ENCODE data around the gene PDE4B. TPM values are rescaled to one million over a fixed set of nuclear protein-coding genes. Genes with fewer than 3 reads are reported as not detected.

Gene PDE4B
- polyA plus RNA-seq, 1 experiment = 17.6 TPM

GRCh38 chr1:66374561-66375111 lies 581.9 kb downstream of the PDE4B start:
- H3K27ac ChIP-seq (ENCODE audit: low read depth, low read length) = no peak overlapping the region
- no peaks in the 10 kb centered on the region for H3K27me3 ChIP-seq (ENCODE audit: control insufficient read depth, insufficient read depth, low read length)
- H3K9me3 ChIP-seq (ENCODE audit: control insufficient read depth, insufficient read depth, low read length) = no peaks in the 10 kb centered on the region
- ChIA-PET POLR2A (no interaction called here), CTCF (interaction anchor here (0.9 to 1.1 kb wide), 3 partner anchors 12 to 72 kb away, joined by 3 to 4 read pairs (median 3); no protein-coding TSS in a partner anchor)
- peak; percentile 51 for DNase-seq (ENCODE audit: low read depth, low spot score)
- no peak overlapping the region for H3K4me3 ChIP-seq (ENCODE audit: low read depth, low read length)
- TF ChIP-seq CTCF (IDR thresholded peaks at IDR 0.05; ENCODE audit: low read depth, low read length) = no peak

- TF ChIP-seq CTCF (IDR thresholded peaks at IDR 0.05; ENCODE audit: low read depth, low read length) = no peak
- no peak for DNase-seq (ENCODE audit: low read depth, low spot score)
- Histone ChIP-seq H3K9me3 (ENCODE audit: control insufficient read depth, insufficient read depth, low read length) (no peaks in the 10 kb centered on the region), H3K4me3 (ENCODE audit: low read depth, low read length) (no peak overlapping the region), H3K27me3 (ENCODE audit: control insufficient read depth, insufficient read depth, low read length) (no peaks in the 10 kb centered on the region), H3K27ac (ENCODE audit: low read depth, low read length) (no peak overlapping the region)
- ChIA-PET POLR2A (no interaction called here), CTCF (interaction anchor here (0.9 to 1.5 kb wide), 4 partner anchors 12 to 71 kb away, joined by 3 to 4 read pairs (median 4); no protein-coding TSS in a partner anchor)
Observed at GRCh38 chr1:66375125-66375524, 582.4 kb downstream of the PDE4B start.

- TF ChIP-seq CTCF (IDR thresholded peaks at IDR 0.05; ENCODE audit: low read depth, low read length) = no peak
- POLR2A ChIA-PET = no interaction called here
- Histone ChIP-seq H3K9me3 (ENCODE audit: control insufficient read depth, insufficient read depth, low read length) (peaks cover 7% of the 10 kb centered on the region; the same call in 1 of the 2 replicates), H3K27ac (ENCODE audit: low read depth, low read length) (no peak overlapping the region), H3K27me3 (ENCODE audit: control insufficient read depth, insufficient read depth, low read length) (no peaks in the 10 kb centered on the region), H3K4me3 (ENCODE audit: low read depth, low read length) (no peak overlapping the region)
- no peak for DNase-seq (ENCODE audit: low read depth, low spot score)
- CTCF ChIA-PET = interaction anchor here (0.9 to 1.3 kb wide), 4 partner anchors 20 to 127 kb away, joined by 3 read pairs; no protein-coding TSS in a partner anchor
Observed at GRCh38 chr1:66380452-66381212, 587.9 kb downstream of the PDE4B start.

GRCh38 chr1:66381621-66382275 lies 589.1 kb downstream of the PDE4B start:
- Histone ChIP-seq H3K27me3 (ENCODE audit: control insufficient read depth, insufficient read depth, low read length) (no peaks in the 10 kb centered on the region), H3K4me3 (ENCODE audit: low read depth, low read length) (no peak overlapping the region), H3K9me3 (ENCODE audit: control insufficient read depth, insufficient read depth, low read length) (peaks cover 12% of the 10 kb centered on the region; the same call in 1 of the 2 replicates), H3K27ac (ENCODE audit: low read depth, low read length) (no peak overlapping the region)
- ChIA-PET CTCF (interaction anchor here (1.0 to 1.1 kb wide), 2 partner anchors 21 to 61 kb away, joined by 3 read pairs; no protein-coding TSS in a partner anchor), POLR2A (no interaction called here)
- no peak for TF ChIP-seq CTCF (IDR thresholded peaks at IDR 0.05; ENCODE audit: low read depth, low read length)
- no peak for DNase-seq (ENCODE audit: low read depth, low spot score)
